GM19455 (cell line): ENCODE results near the gene PURA.
A peak's percentile ranks its signal among the peaks of the same experiment; 100 is the strongest.

Source experiments
- ATAC-seq: cut with Tn5 transposase; IDR thresholded peaks from one replicate; pipeline ENCODE4 v1.9.1; 2021; ENCODE audit not compliant: unreplicated experiment

The PURA gene

GRCh38 chr5:140109759-140110645 lies 3.9 kb upstream of the PURA start:
- no peak for ATAC-seq

GRCh38 chr5:140110646-140110957 lies 3.3 kb upstream of the PURA start:
- no peak for ATAC-seq

GRCh38 chr5:140111011-140111858 lies 2.7 kb upstream of the PURA start:
- no peak for ATAC-seq

DNA sequence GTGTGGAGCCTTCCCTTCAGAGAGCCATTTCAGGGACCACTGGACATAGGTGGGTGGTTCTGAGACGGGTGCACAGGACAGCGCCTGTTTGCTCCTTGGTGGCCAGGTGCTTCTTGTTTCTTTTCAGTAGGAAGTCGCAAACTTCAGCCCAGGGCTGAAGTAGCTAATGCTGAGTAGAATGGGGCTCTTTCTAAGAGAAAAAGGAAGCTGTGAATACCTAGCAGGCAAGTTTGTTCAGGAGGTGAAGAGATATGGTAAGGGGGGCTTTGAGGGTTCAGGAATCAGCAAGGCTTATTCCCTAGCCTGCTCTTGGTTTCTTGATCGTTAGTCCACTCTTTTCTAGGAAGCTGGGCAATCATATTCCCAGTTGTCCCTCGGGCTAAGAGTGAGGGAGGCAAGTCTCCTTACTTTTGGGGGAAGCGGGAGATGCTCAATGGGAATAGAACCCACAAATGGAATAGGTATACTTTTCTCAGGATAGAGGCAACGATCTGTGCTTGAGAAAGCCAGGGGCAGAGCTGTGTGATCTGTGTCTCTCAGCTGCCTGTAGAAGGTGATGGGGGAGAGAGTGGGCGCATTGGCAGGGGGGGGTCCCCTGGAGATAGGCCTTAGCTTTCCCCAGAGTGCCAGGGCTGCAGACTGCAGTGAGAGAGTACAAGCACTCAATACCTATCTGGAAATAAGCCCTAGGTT lies 1.9 kb upstream of the PURA start:
- ATAC-seq = no peak

DNA sequence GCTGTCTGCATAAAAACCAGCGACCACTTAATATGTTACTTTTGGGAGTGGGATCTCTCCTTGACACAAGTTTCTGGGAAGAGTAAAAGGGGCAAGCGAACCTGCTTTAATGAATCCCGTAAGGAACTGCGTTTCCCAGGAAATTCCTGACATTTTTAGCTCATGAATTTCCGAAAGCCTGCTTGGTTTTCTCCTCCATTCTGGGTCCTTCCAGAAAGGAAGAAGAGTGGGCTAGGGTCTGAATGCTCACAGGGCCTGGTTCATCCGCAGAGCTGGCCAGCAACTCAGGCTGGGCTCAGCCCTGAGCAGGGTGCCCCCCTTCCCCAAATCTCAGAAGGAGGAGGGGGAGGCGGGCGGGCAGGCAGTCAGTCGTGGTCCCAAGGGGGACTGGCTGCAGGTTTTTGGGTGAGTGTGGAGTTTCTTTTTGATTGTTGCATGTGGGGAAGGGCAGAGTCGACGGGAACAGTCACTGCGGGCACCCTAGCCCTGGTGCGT lies 1.2 kb upstream of the PURA start:
- no peak for ATAC-seq

DNA sequence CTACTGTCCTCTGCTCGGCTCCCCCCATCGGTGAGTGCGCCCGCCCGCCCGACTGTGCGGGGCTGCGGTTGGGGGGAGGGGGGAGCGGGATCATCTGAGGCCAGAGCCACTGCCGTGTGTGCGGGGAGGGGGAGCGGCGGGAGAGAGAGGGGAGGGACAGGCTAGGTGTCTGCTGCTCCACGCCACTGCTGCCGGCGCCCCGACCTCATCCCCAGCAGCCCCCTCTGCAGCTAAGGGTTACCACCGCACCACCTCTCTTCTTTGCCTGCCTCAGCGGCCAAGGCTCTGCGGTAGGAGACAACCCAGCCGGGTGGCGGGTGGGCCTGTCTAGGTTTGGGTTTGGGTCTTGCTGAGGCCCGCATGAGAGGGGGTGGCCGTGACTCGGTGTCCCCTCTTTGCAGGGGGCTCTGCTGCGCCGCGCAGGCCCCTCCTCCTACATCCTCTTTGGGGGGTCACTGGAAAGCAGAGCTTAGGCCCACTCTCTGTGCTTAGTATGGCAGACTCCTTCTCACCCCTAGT lies 670 bp upstream of the PURA start:
- no peak for ATAC-seq

- ATAC-seq = peak; percentile 42
Measured at GRCh38 chr5:140114341-140115185, 654 bp downstream of the PURA start.

DNA sequence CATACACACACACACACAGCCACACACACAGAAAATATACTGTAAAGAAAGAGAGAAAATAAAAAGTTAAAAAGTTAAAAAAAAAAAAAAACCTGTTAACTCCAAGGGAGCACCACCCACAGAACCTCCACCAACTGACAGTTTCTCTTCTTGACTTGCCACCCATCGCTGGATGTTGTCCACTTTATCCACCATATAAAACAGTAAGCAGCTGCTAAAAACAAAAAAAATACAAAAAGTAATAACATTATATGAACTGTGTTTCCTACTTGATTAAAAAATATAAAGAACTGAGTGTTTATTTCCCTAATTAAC lies 1.2 kb downstream of the PURA start:
- no peak for ATAC-seq

DNA sequence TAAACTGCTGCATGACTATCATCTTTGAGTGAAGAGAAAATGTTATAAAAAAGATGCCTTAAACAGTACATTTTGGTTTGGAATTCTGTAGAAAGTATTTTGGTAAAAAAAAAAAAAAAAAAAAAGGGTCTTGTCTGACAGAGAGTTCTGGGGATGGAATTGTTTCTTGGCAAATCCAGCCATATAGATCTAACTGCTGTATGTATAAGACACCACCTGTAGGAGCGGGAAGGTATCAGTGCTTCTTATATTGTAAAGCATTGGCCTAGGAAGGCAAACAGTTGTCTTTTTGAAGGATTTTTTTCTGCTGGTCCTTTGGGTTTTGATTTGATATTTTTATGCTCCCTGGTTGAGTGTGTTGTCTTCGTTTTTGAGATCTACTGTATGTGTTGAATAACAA lies 2.8 kb downstream of the PURA start:
- ATAC-seq = no peak

- no peak for ATAC-seq
Measured at GRCh38 chr5:140117523-140117922, 3.6 kb downstream of the PURA start.

DNA sequence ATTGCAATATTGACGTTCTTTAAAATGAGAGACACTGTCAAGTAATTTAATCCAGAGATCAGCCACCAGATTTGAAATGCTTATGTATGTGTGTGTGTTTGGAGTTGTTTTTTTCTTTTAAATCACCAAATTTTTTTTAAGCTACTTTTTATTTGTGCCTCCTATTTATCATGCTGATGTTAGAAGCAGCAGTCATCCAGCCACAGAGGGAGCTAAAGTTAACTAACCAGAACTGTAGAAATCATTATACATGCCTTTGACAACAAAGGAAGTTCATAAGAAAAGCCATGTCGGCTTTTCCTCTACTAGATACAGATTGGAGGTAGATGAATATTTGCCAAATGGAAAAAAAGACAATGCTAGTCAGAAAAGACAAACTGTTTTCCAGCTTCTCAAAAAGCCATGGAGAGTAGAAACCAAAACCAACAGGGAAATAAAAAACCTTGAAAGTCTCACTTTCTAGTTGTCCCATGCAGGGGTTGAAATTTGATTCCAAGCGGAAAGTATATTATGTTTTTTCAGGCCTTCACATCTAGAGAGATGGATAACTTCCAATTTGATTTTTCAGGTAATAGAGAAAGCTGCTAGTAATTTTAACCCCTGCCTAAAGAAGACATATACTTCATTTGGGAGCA lies 4.5 kb downstream of the PURA start:
- ATAC-seq = no peak

GRCh38 chr5:140125637-140126036 lies 11.7 kb downstream of the PURA start, which contains the start of gene IGIP:
IGIP (plus strand) TSS chr5:140125937; CDS start chr5:140128477, 2,540 bp downstream.
- ATAC-seq = no peak

DNA sequence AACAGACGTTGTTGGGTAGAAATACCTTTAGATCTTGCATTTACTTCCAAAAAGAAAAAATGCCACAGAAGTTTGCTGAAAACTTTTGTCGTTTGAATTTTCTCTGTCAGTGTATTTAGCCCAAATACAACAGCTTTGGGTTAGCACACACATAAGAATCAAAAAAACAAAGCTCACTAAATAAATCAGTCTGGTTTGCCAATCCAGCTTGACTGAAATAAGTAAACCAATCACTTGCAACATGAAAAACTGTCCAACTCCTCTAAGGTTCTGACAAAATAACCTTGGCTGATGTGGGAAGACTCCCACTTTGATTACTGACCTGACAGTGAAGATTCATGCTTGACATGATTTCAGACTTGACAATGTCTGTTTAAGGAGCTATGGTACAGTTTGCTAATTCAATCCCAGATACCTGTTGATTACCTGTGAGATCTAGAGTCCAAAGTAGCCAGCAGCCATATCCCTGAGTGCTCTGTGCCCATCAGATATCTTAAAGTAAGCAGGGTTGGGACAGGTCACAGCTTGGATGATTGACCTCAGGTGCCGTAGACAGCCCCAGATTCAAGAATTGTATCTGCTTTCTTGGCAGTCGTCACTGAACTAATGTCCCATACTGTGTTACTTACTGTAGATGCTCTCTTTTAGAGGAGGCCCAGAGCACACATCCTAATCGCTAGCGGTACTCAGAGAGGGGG lies 12.6 kb downstream of the PURA start:
- no peak for ATAC-seq

DNA sequence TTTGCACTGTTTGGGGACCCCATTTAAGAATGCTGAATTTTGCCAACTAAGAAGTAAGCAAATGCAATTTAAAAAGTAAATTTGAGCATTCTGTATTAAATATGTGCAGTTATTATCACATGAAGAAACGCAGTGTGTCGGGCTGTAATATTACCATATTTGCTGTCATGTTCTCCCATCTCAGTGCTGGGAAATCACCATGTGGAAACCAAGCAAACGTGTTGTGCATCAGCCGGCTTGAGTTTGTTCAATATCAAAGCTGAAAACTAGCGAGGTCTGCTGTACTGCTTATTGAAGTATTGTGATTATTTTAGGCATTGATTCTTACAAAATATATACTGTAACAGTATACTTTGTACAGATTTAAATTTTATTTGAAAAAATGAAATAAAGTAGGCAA lies 14.5 kb downstream of the PURA start:
- no peak for ATAC-seq

GRCh38 chr5:140130949-140131733 lies 17.2 kb downstream of the PURA start:
- no peak for ATAC-seq

GRCh38 chr5:140131967-140132409 lies 18.1 kb downstream of the PURA start:
- ATAC-seq = no peak

DNA sequence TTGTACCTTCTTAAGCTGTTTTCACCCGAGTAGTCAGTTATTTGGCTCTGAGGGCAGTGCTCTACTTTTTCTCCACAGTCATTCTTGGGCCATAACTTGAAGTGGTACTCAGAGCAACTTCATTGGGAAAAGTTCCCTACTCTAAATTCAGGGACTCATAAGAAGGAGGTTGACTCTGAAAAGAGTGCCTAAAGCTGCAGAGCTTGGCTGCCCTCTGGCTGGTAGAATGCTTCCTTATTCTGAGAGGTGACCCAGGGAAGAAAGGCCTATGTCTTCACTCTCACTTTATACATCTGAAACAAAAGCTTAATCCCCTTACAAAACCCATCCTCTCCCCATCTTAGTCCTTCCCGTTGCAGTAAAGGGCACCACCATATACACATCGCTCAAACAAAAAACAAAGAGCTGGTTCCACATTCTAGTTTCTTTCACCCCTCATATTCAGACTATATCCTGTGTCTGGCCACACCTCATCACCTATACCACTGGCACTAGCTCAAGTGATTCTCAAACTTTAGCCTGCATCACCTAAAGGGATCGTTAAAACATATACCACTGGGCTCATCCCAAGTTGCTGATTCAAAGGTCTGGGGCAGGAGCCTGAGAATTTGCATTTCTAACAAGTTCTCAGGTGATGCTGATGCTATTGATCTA lies 19.7 kb downstream of the PURA start:
- no peak for ATAC-seq
